ENCODE measurements around the gene NFASC. TPM values are rescaled to one million over a fixed set of nuclear protein-coding genes. Genes with fewer than 3 reads are reported as not detected.

NFASC gene
- total and polyA plus RNA-seq, 4 donors, result 0.23 to 5.4 (median 1.9) TPM

GRCh38 chr1:204902671-204903070 is 32.0 kb downstream of the NFASC start:
- WGBS, result 85% methylated on average over 6 of the region's 6 CpGs
- Histone ChIP-seq H3K4me3 (ENCODE audit: low read depth in 1 of 3, low read length in 3 of 3) (no peak overlapping the region), H3K9me3 (ENCODE audit: control insufficient read depth in 4 of 4, low read length in 3 of 4) (no peaks in the 10 kb centered on the region), H3K4me1 (ENCODE audit: control insufficient read depth in 4 of 4, insufficient read depth in 4 of 4, low read length in 3 of 4) (no peaks in the 10 kb centered on the region), H3K9ac (ENCODE audit: low read depth in 1 of 2, low read length in 2 of 2) (no peak overlapping the region), H3K36me3 (ENCODE audit: control insufficient read depth in 4 of 4, insufficient read depth in 3 of 4, low read depth in 1 of 4, low read length in 3 of 4) (no peaks in the 10 kb centered on the region), H3K27me3 (ENCODE audit: control insufficient read depth in 4 of 4, insufficient read depth in 4 of 4, low read length in 3 of 4) (no peaks in the 10 kb centered on the region), H3K27ac (ENCODE audit: low read depth in 1 of 2, low read length in 2 of 2) (no peak overlapping the region)
- DNase-seq (ENCODE audit: low spot score), result no peak
- TF ChIP-seq CTCF (IDR thresholded peaks at IDR 0.05; ENCODE audit: low read depth, low read length, missing input control), result no peak
- no peak for TF ChIP-seq ATF3 (IDR thresholded peaks at IDR 0.05)
- TF ChIP-seq FOXA2 (IDR thresholded peaks at IDR 0.05), result no peak
- TF ChIP-seq RAD21 (IDR thresholded peaks at IDR 0.05), result no peak
- no peak for TF ChIP-seq NR2F2 (IDR thresholded peaks at IDR 0.05)
- TF ChIP-seq EGR1 (IDR thresholded peaks at IDR 0.05; ENCODE audit: low read depth in 2 of 2), result no peak
- TF ChIP-seq HNF4A (conservative IDR thresholded peaks at IDR 0.05), result no peak
- no peak for TF ChIP-seq HNF4G (IDR thresholded peaks at IDR 0.05)
- no peak for TF ChIP-seq REST (IDR thresholded peaks at IDR 0.05)
- TF ChIP-seq TAF1 (conservative IDR thresholded peaks at IDR 0.05), result no peak
- no peak for TF ChIP-seq GABPA (IDR thresholded peaks at IDR 0.05 in 1 of 2, conservative IDR thresholded peaks at IDR 0.05 in 1 of 2)

- Histone ChIP-seq H3K9ac (ENCODE audit: low read depth in 1 of 2, low read length in 2 of 2) (no peak overlapping the region), H3K4me3 (ENCODE audit: low read depth in 1 of 3, low read length in 3 of 3) (no peak overlapping the region), H3K4me1 (ENCODE audit: control insufficient read depth in 4 of 4, insufficient read depth in 4 of 4, low read length in 3 of 4) (no peaks in the 10 kb centered on the region), H3K27ac (ENCODE audit: low read depth in 1 of 2, low read length in 2 of 2) (no peak overlapping the region), H3K36me3 (ENCODE audit: control insufficient read depth in 4 of 4, insufficient read depth in 3 of 4, low read depth in 1 of 4, low read length in 3 of 4) (no peaks in the 10 kb centered on the region), H3K9me3 (ENCODE audit: control insufficient read depth in 4 of 4, low read length in 3 of 4) (no peaks in the 10 kb centered on the region), H3K27me3 (ENCODE audit: control insufficient read depth in 4 of 4, insufficient read depth in 4 of 4, low read length in 3 of 4) (no peaks in the 10 kb centered on the region)
- TF ChIP-seq GABPA (IDR thresholded peaks at IDR 0.05 in 1 of 2, conservative IDR thresholded peaks at IDR 0.05 in 1 of 2) (no peak), NR2F2 (IDR thresholded peaks at IDR 0.05) (no peak), FOXA1 (IDR thresholded peaks at IDR 0.05) (no peak), MAX (IDR thresholded peaks at IDR 0.05) (no peak), RXRA (IDR thresholded peaks at IDR 0.05) (no peak), HNF4A (conservative IDR thresholded peaks at IDR 0.05) (no peak), EGR1 (IDR thresholded peaks at IDR 0.05; ENCODE audit: low read depth in 2 of 2) (no peak), CTCF (IDR thresholded peaks at IDR 0.05; ENCODE audit: low read depth, low read length, missing input control) (no peak), YY1 (IDR thresholded peaks at IDR 0.05) (no peak), HNF4G (IDR thresholded peaks at IDR 0.05) (no peak), SP1 (IDR thresholded peaks at IDR 0.05) (no peak), TAF1 (conservative IDR thresholded peaks at IDR 0.05) (no peak), ATF3 (IDR thresholded peaks at IDR 0.05) (no peak)
- 89% methylated on average over 7 of the region's 7 CpGs for WGBS
- DNase-seq (ENCODE audit: low spot score), result no peak
These were observed 33.7 kb downstream of the NFASC start for GRCh38 chr1:204904228-204904810.
